GM12891 (cell line): Measurements from ENCODE around the gene ARRB1.
"Not testable (repeated sequence)": the region's sequence is repeated elsewhere in the genome, so short reads cannot be mapped to it uniquely, and the experiment has no call there.

ENCODE experiments used
- DNase-seq: peaks from one replicate; pipeline ENCODE4 v3.0.0; 2011; ENCODE audit warnings: low spot score; ENCODE audit not compliant: insufficient read length
- FAIRE-seq: peaks from 2 replicates; lab custom pipeline; 2011; peaks lifted over from hg19 to GRCh38; lab: Jason Lieb, UNC
- PAX5 ChIP-seq: IDR thresholded peaks from 2 replicates; pipeline ENCODE4 v1.6.1; 2011; ENCODE audit warnings: low read length, moderate library complexity, mild to moderate bottlenecking; ENCODE audit not compliant: insufficient read depth, severe bottlenecking
- POLR2A ChIP-seq: IDR thresholded peaks from 2 replicates; pipeline ENCODE4 v1.6.1; 2011; ENCODE audit warnings: low read depth, low read length, control low read depth
- POLR2AphosphoS5 ChIP-seq: IDR thresholded peaks from 2 replicates; pipeline ENCODE4 v1.6.1; 2011; ENCODE audit warnings: low read depth, low read length, control low read depth
- POU2F2 ChIP-seq: IDR thresholded peaks from 2 replicates; pipeline ENCODE4 v1.6.1; 2011; ENCODE audit warnings: low read depth, mild to moderate bottlenecking, control low read depth, low read length, moderate library complexity
- SPI1 ChIP-seq: IDR thresholded peaks from 2 replicates; pipeline ENCODE4 v1.6.1; 2011; ENCODE audit warnings: low read depth, low read length, control low read depth
- TAF1 ChIP-seq: IDR thresholded peaks from 2 replicates; pipeline ENCODE4 v1.6.1; 2011; ENCODE audit warnings: low read depth, low read length, control low read depth

The ARRB1 gene

DNA sequence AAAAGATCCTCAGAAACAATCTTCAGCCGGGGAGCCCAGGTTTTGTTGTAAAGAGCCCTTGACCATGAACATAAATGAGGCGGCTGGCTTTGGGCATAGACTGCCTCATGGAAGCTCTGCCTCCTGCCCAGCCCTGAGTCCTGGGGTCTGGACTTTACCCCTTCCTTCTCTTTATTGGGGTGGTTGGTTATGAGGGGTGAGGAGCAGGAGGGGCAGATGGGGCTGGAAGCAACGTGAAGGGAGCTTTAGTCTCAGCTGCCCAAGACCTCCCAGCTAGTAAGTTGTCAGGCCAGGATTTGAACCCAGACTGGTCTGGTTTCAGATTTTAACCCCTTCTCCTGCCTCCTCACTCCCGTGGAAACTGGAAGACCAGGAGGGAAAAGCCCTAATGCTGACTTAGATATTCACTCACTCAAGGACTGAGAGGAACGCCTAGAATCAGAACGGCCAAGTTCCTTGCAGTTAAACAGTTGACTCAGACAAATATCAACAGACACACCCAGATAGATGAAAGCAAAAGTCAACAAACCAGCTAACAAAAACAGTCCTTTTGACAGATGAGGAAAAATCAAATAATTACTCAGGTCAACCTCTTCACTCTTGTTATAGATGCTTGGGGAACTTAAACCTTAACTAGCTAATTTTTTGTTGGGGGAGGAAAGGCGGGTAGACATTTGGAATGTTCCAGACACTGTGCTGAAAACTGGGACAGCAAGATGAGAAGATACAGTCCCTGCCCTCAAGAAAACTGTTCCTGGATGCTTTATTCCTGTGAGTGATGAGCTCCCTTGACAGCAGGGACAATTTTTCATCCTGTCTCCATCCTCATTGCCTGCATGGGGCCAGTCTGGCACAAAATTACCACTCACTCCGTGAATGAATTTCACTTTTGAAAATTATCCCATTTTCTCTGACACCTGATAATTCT, 20.8 kb upstream of the ARRB1 start:
- DNase-seq (no peak), FAIRE-seq (no peak)
- TF ChIP-seq POLR2AphosphoS5 = no peak
- no peak for TF ChIP-seq SPI1
- TF ChIP-seq POLR2A = no peak
- TF ChIP-seq POU2F2 = no peak

DNA sequence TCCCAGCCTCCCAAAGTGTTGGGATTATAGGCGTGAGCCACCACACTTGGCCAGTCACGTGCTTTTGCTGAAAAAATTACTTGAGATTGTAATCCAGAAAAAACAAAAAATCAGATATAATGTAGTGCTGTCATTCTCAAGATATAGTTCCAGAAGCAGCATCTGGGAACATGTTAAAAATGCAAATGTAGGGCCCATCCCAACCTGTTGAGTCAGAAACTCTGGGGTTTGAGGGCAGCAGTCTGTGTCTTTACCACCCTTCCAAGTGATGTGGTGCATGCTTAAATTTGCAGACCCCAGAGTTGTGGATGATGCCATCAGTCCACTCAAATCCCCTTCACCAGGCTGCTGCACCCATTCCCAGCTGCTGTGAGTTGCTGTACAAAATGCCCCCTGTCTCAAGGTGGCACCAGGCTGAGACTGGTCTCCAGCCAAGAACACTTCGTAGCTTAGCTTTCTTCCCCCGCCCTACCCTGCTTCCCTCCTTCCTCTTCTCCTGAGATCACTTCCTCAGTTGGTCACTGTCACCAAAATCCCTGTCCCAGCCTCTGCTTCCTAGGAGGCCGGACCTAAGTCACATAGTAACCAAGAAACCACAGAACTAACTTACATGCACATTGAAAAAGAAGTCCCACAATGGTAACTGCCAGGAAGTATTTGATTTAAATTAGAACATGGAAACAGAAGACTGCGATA, 18.2 kb upstream of the ARRB1 start:
- TF ChIP-seq TAF1 (no peak), POLR2A (no peak), POU2F2 (no peak), SPI1 (no peak), POLR2AphosphoS5 (no peak), PAX5 (no peak)
- no peak for FAIRE-seq
- DNase-seq = no peak

- DNase-seq = not testable (repeated sequence)
Measured at GRCh38 chr11:75366826-75367225, 15.4 kb upstream of the ARRB1 start.

GRCh38 chr11:75365711-75366181, 14.3 kb upstream of the ARRB1 start:
- no peak for FAIRE-seq
- TF ChIP-seq TAF1 (no peak), POLR2A (no peak), SPI1 (no peak), PAX5 (no peak), POLR2AphosphoS5 (no peak), POU2F2 (no peak)
- no peak for DNase-seq

More at GRCh38 chr11:75366826-75367225, 15.4 kb upstream of the ARRB1 start:
- FAIRE-seq = not testable (repeated sequence)

- DNase-seq, FAIRE-seq: not testable (repeated sequence)
Measured at GRCh38 chr11:75362285-75362684, 10.8 kb upstream of the ARRB1 start.

- DNase-seq = no peak
- no peak for FAIRE-seq
- no peak for TF ChIP-seq TAF1
- TF ChIP-seq POU2F2 = no peak
- no peak for TF ChIP-seq PAX5
- TF ChIP-seq SPI1 = no peak
- no peak for TF ChIP-seq POLR2AphosphoS5
- no peak for TF ChIP-seq POLR2A
Measured at GRCh38 chr11:75356613-75357012, 5.2 kb upstream of the ARRB1 start.

DNA sequence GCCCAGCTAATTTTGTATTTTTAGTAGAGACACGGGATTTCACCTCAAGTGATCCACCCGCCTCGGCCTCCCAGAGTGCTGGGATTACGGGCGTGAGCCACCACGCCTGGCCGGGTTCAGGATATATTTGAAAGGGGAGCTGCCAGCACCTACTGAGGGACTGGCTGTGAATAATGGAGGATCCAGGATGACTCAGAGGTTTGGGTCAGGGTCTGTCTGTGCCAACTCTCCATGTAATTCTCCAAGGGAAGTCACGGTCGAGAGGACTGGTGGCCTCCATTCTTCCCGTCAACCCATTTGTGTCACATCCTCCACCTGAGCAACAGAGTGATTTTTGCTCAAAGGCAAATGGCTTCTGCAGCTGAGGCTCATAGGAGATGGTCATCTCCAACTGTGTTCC, 3.6 kb upstream of the ARRB1 start:
- FAIRE-seq (no peak), DNase-seq (no peak)
- TF ChIP-seq SPI1 (no peak), TAF1 (no peak), PAX5 (no peak), POU2F2 (no peak), POLR2A (no peak), POLR2AphosphoS5 (no peak)

DNA sequence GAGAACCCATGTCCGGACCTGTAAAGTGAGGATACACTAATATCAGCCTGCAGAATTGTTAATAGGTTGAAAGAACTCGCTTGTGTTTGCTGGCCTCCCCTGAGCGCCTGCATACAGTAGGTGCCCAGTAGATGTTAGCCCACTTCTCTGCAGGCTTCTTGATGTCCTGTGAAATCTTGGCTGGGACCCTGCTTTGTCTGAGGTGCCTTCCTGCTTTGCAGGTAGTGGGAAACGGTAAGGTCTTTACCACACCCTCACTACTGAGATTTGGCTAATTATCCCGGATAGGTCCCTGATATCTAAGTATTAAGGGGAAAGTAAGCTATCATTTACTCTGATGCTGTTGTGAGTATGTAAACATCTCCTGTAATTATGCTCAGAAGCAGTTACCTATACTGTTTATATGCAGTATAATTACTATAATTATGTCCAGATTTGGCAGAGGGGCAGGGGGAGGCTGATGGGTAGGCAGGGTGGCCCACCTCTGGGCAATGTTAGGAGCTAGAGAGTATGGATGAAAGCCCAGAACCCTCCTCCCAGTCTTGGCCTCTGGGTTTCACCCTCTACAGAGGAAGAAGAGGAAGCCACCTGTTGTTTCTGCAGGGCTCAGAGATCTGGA, 1.2 kb upstream of the ARRB1 start:
- no peak for FAIRE-seq
- TF ChIP-seq POLR2AphosphoS5 (no peak), TAF1 (no peak), SPI1 (no peak), PAX5 (no peak), POU2F2 (no peak), POLR2A (no peak)
- no peak for DNase-seq

GRCh38 chr11:75351791-75352587, 528 bp upstream of the ARRB1 start:
- FAIRE-seq (peak; percentile 16), DNase-seq (no peak)
- TF ChIP-seq POU2F2 (no peak), POLR2AphosphoS5 (no peak), PAX5 (no peak), POLR2A (no peak), SPI1 (no peak), TAF1 (no peak)
